Gastroesophageal sphincter (tissue), 4 donors: ENCODE measurements around the gene FBXO31. TPM values are rescaled to one million over a fixed set of nuclear protein-coding genes. Genes with fewer than 3 reads are reported as not detected.

Experiments
- ATAC-seq: fragments of 150-250 bp; one replicate; pipeline ENCODE4 v1.9.1; 2016; ENCODE audit warnings: mild to moderate bottlenecking, moderate library complexity
- H3K27ac ChIP-seq, 4 donors: fragments of 200-600 bp; sonication (generic) in 3 of 4; 1 replicate in 3 of 4; 2 replicates in 1 of 4; pipeline ENCODE4 v1.5.1; 2016 to 2019
- H3K27me3 ChIP-seq: fragments of 200-600 bp; sonication (generic); one replicate; pipeline ENCODE4 v1.5.1; 2019
- H3K36me3 ChIP-seq, 2 donors: fragments of 200-600 bp; sonication (generic); one replicate each; pipeline ENCODE4 v1.5.1; 2019; ENCODE audit warnings: control low read depth in 1 of 2
- H3K4me1 ChIP-seq, 3 donors: fragments of 200-600 bp; sonication (generic); 1 replicate in 2 of 3; 2 replicates in 1 of 3; pipeline ENCODE4 v1.5.1; 2016 to 2019; ENCODE audit warnings: control low read depth in 2 of 3
- H3K4me3 ChIP-seq, 2 donors: fragments of 200-600 bp; sonication (generic); one replicate each; pipeline ENCODE4 v1.5.1; 2019; ENCODE audit warnings: mild to moderate bottlenecking in 1 of 2, moderate library complexity in 1 of 2
- H3K9me3 ChIP-seq, 3 donors: fragments of 200-600 bp; sonication (generic); one replicate each; pipeline ENCODE4 v1.5.1; 2017 to 2019; ENCODE audit warnings: control low read depth in 2 of 3
- CTCF ChIP-seq, 4 experiments: fragments of 200-600 bp in 2 of 4; fragments of 450-650 bp in 2 of 4; sonication (generic) in 1 of 4; IDR thresholded peaks; one replicate each; pipeline ENCODE4 v1.5.1; 2017 to 2019; ENCODE audit warnings: antibody characterized with exemption in 4 of 4, mild to moderate bottlenecking in 2 of 4, moderate library complexity in 2 of 4
- POLR2AphosphoS5 ChIP-seq: sonication (generic); formaldehyde crosslinking; IDR thresholded peaks from one replicate; pipeline ENCODE4 v1.6.1; 2017; ENCODE audit warnings: antibody characterized with exemption
- WGBS, 2 donors: methylation state at CpG; one replicate each; pipeline ENCODE4 v1.1.5; 2018; ENCODE audit warnings: low coverage in 1 of 2; 5-methylcytosine and 5-hydroxymethylcytosine counted together
- total RNA-seq, 4 donors: library from RNA; depleted of rRNA; stranded (reverse); fragments of >200 nt; gene quantifications; one replicate each; pipeline ENCODE4 v1.1.0, GENCODE V29; 2016

The FBXO31 gene
- total RNA-seq, 4 donors from 2014 or later: 69.2 to 141 (median 85.1) TPM

GRCh38 chr16:87278191-87279093 is 105.1 kb downstream of the FBXO31 start:
- Histone ChIP-seq H3K9me3 (no peaks in the 10 kb centered on the region), H3K4me1 (peaks cover 0 to 6% (median 2%) of the 10 kb centered on the region in 3 donors), H3K36me3 (no peaks in the 10 kb centered on the region), H3K27ac (no peak overlapping the region), H3K27me3 (peaks cover 47% of the 10 kb centered on the region), H3K4me3 (no peak overlapping the region)
- peak; percentile 88 for ATAC-seq
- 41 to 81% methylated on average over 3 to 16 of the region's 38 CpGs for WGBS, 2 donors
- TF ChIP-seq POLR2AphosphoS5: no peak
- peak in 3 of 4 experiments; percentile 77 to 86 (median 85) for TF ChIP-seq CTCF (IDR thresholded peaks at IDR 0.05)

Other genes starting within 250 kb of the FBXO31 start
- gene C16orf95, start 66.4 kb downstream of the FBXO31 start, total RNA-seq: 1 to 10 TPM in 3 of 4 donors, under 1 TPM in 1; 0.67 to 4.2 (median 2.2) TPM
- gene MAP1LC3B, start 8.6 kb upstream of the FBXO31 start, total RNA-seq: 10 to 100 TPM; 53.9 to 64.8 (median 57.9) TPM
- 10 to 100 TPM; 15.5 to 24.9 (median 19.9) TPM for gene ZCCHC14, start 109.2 kb upstream of the FBXO31 start, total RNA-seq
- 1 to 10 TPM in 3 of 4 donors, under 1 TPM in 1; 0.72 to 4.4 (median 1.1) TPM for gene JPH3, start 218.7 kb upstream of the FBXO31 start, total RNA-seq